ENCODE data around the gene TRIM26.

DNA sequence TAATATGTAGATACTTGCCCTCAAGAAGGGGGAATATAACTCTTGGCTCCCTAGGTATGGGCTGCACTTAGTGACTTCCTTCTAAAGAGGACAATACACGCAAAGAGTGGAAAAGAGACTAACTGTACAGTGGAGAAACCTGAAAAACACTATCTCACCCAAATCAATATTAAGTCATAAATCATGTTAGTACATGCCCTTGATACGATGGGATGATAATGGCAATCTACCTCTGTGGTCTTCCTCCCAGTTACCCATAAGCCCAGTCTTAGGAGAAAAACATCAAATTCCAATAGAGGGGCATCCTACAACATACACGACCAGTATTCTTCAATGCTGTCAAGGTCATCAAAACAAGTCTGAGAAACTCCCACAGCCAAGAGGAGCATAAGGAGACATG, 1.3 kb downstream of the TRIM26 start:
- TF ChIP-seq, protein P1, sequence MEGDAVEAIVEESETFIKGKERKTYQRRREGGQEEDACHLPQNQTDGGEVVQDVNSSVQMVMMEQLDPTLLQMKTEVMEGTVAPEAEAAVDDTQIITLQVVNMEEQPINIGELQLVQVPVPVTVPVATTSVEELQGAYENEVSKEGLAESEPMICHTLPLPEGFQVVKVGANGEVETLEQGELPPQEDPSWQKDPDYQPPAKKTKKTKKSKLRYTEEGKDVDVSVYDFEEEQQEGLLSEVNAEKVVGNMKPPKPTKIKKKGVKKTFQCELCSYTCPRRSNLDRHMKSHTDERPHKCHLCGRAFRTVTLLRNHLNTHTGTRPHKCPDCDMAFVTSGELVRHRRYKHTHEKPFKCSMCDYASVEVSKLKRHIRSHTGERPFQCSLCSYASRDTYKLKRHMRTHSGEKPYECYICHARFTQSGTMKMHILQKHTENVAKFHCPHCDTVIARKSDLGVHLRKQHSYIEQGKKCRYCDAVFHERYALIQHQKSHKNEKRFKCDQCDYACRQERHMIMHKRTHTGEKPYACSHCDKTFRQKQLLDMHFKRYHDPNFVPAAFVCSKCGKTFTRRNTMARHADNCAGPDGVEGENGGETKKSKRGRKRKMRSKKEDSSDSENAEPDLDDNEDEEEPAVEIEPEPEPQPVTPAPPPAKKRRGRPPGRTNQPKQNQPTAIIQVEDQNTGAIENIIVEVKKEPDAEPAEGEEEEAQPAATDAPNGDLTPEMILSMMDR (IDR thresholded peaks at IDR 0.05): no peak
- TF ChIP-seq EZH2 (IDR thresholded peaks at IDR 0.05; ENCODE audit: borderline replicate concordance, insufficient read depth, low read depth, low read length, poor library complexity, severe bottlenecking): no peak

Measured in B cell (primary cell).